ENCODE data around the gene ARNT2.

DNA sequence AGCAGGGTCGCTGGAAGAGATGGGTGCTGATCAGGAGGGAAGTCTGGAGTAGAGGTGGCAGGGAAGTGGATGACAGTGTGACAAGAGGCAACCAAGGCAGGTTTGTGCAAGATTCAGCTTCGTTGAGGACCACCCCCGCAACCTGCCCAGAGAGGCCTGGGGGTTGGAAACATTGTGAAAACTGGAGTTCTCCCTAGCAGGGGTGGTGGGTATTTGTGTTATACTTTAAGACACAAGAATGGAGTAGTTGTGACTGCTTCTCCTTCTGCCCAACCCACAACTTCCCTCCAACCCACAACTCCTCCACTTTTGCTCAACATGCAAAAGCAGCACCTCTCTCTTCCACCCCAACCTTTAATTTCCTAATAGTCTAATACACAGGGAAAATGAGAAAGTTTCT lies 8.6 kb upstream of the ARNT2 start:
- no peak for TF ChIP-seq CTCF (IDR thresholded peaks at IDR 0.05)
- no peak for TF ChIP-seq POLR2A (IDR thresholded peaks at IDR 0.05)
